HG03520 (cell line): ENCODE measurements around the gene LBHD1.
A peak's percentile ranks its signal among the peaks of the same experiment; 100 is the strongest.
"Not testable (repeated sequence)": the region's sequence is repeated elsewhere in the genome, so short reads cannot be mapped to it uniquely, and the experiment has no call there.

Experiments
- ATAC-seq: cut with Tn5 transposase; IDR thresholded peaks from one replicate; pipeline ENCODE4 v1.9.1; 2021; ENCODE audit warnings: mild to moderate bottlenecking, moderate library complexity; ENCODE audit not compliant: unreplicated experiment

LBHD1 gene

DNA sequence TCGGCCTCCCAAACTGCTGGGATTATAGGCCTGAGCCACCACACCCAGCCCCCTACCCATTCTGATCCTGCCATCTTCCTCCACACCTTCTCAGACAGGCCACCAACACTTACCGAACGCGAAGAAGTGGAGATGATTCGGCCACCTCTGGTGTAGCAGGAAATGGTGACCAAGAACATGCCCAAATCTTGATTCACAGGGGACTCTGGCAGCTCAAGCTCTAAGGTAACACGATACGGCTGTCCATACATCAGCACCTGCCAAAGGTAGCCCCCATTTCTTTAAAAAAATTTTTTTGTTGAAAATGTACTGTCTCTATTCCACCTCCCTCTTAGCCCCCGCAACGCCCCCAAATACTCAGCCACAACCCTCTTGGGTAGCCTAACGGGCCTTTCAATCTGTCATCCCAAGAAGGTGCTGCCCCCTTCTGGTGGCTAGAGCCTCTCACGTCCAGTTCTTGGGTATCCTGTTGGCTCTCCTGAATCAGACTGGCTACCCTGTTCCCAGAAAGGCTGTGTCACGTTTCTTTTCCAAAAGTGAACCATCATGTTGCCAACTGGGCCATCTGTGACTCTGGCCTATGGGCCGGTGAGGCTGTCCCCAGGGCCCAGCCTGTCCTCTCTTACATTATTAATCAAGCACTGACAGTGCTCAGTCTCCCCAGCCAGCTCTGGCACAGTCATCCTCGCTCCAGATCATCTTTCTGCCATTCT, 22.5 kb upstream of the LBHD1 start:
- no peak for ATAC-seq

- not testable (repeated sequence) for ATAC-seq
These were observed 21.6 kb upstream of the LBHD1 start for GRCh38 chr11:62693624-62694023.

- no peak for ATAC-seq
These were observed 17.5 kb upstream of the LBHD1 start, which contains the start of gene LRRN4CL for GRCh38 chr11:62689421-62690183. TSS of gene LRRN4CL (minus strand) at chr11:62689530. CDS start at chr11:62688508, 1,022 bp downstream.

DNA sequence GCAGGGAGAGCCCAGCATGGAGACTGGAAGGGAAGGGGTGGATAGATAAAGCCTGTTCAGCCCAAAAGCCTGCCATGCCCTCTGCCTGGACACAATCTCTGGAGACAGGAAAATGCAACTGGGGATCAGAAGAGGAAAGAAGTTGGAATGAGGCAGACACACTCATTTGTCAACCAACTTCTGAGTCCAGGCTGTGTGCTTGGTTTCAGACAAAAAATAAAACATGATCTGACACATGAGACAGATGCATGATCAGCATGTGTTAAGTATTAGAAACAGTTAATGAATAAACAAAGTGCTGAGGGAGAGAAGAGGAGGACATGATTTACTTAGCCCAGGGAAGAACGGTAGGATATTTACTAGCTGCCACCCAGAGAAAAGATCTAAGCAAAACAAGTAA, 16.4 kb upstream of the LBHD1 start:
- no peak for ATAC-seq

- ATAC-seq: no peak
These were observed 15.7 kb upstream of the LBHD1 start for GRCh38 chr11:62687508-62688396.

DNA sequence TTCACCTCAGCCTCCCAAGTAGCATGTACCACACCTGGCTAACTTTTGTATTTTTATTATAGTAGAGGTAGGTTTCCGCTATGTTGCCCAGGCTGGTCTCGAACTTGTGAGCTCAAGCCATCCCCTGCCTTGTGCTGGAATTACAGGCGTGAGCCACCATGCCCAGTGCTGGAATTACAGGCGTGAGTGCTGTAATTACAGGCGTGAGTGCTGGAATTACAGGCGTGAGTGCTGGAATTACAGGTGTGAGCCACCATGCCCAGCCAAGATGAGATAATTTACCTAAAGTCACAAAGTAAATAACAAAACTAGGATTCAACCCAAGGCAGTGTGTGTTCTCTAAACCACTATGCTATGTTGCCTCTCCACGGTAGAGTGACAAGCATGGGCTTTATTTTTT, 10.5 kb upstream of the LBHD1 start:
- no peak for ATAC-seq

DNA sequence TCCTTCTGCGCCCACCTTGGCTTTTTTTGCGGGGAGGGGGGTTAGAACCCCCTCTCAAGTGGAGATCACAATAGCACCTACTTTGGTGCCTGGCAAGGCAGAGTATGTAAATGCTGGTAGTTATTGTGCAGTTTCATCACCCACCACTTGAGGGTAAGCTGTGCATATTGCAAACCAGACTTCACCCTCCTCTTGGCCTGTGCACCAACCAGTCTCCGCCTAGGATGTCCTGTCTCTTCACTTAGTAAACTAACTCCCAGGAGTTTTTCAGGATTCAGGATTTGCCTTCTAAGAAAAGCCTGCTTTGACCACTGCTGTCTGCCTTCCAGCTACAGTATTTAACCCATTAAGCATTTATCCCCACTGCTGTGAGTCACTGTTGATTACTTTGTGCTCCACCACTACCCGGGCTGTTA, 8.8 kb upstream of the LBHD1 start:
- ATAC-seq: peak; percentile 50

GRCh38 chr11:62678770-62679696, 7.0 kb upstream of the LBHD1 start, which contains the start of gene UBXN1:
TSS of gene UBXN1 (minus strand) at chr11:62679073. CDS start at chr11:62678923, 150 bp downstream.
- ATAC-seq: peak; percentile 51

- ATAC-seq: no peak
These were observed 6.3 kb upstream of the LBHD1 start for GRCh38 chr11:62678433-62678769.

DNA sequence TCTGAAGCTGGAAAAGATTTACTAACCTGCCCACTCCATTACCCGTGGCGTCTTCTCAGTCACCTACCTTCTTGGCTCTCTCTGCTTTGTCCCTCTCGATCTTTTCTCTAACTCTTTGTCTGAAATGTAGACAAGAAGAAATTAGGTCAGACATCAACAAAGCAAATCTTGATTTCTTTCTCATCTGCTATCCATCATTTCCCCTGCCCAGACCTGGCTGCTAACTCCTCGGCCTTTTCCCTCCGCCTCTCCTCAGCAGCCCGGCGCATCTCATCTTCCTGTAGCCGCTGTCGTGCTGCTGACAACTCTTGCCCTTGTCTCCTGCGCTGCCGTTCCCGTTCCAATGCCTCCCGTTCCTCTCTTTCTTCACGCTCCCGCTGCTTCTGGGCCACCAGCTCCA, 5.6 kb upstream of the LBHD1 start:
- no peak for ATAC-seq

GRCh38 chr11:62677156-62677555, 5.1 kb upstream of the LBHD1 start:
- no peak for ATAC-seq

- no peak for ATAC-seq
These were observed 4.6 kb upstream of the LBHD1 start for GRCh38 chr11:62676698-62677097.

- ATAC-seq: not testable (repeated sequence)
These were observed 3.3 kb upstream of the LBHD1 start for GRCh38 chr11:62675415-62675814.

DNA sequence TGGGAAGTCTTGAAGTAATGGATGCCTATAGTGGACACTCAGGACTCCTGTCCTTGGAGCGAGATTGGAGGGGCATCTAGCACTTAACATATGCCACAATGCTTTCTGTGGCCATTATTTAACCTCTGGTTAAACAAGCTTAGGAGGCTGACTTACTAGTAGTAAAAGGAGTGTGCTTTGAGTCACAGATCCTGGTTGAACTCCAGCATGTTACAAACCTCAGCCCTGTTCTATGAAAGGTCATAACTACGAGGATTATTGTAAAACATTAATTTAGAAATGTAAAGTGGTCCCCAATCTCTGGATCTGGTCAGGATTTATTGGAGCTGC, 1.1 kb upstream of the LBHD1 start:
- ATAC-seq: no peak

GRCh38 chr11:62671236-62671607, 845 bp downstream of the LBHD1 start:
- no peak for ATAC-seq

- no peak for ATAC-seq
These were observed 2.5 kb downstream of the LBHD1 start for GRCh38 chr11:62669420-62670161.

- ATAC-seq: no peak
These were observed 4.6 kb downstream of the LBHD1 start for GRCh38 chr11:62667460-62667859.

GRCh38 chr11:62666259-62666926, 5.7 kb downstream of the LBHD1 start:
- no peak for ATAC-seq

DNA sequence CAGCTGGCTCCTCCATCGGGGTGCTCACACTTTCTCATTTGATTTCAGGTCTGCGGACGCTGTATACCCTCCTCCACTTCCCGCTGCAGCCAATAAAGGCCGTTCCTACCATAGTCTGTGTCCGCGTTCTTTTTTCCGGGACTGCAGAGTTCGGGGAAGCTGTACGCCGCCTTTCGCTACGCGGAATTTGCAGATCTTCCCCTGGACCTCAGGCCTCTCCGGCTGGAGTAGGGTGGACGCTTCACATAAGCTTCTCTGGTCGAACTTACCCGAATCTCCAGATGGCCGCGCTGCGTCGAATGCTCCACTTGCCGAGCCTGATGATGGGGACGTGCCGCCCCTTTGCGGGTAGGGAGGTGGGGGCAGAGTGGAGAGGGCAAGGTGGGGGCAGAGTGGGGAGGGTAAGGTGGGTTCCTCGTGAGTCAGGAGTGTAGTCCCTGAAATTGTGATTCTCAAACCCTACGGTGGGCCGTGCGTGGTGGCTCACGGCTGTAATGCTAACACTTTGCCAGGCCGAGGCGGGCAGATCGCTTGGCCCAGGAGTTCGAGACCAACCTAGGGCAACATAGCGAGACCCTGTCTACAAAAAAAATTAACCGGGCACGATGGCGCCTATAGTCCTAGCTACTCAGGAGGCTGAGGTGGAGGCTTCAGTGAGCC, 6.3 kb downstream of the LBHD1 start:
- peak; percentile 22 for ATAC-seq
